ENCODE data around the gene GORASP1.

The GORASP1 gene

GRCh38 chr3:39141171-39141995 is 34.0 kb upstream of the GORASP1 start:
- no peak for DNase-seq

GRCh38 chr3:39140341-39140971 is 33.0 kb upstream of the GORASP1 start:
- no peak for DNase-seq

DNA sequence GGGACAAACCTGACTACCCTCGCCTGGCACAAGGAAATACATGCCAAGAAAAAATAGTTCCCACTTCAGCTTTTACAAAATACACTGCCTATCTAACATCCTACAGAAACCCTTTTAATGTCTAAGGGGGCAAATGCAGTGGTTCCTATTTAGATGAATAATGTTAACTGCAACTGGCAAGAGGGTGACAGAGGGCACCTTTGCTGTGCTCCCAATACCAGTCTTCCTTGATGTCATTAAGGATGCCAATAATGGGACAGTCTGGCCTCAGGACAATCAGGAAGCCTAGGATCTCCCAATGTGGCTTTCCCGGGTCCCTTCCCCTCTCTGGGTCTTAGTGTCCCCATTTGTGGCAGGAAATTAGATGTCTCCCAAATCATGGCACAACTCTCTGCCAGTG is 32.0 kb upstream of the GORASP1 start:
- no peak for DNase-seq

GRCh38 chr3:39138804-39139415 is 31.5 kb upstream of the GORASP1 start:
- no peak for DNase-seq

- DNase-seq: no peak
These were observed 30.8 kb upstream of the GORASP1 start for GRCh38 chr3:39137991-39138803.

DNA sequence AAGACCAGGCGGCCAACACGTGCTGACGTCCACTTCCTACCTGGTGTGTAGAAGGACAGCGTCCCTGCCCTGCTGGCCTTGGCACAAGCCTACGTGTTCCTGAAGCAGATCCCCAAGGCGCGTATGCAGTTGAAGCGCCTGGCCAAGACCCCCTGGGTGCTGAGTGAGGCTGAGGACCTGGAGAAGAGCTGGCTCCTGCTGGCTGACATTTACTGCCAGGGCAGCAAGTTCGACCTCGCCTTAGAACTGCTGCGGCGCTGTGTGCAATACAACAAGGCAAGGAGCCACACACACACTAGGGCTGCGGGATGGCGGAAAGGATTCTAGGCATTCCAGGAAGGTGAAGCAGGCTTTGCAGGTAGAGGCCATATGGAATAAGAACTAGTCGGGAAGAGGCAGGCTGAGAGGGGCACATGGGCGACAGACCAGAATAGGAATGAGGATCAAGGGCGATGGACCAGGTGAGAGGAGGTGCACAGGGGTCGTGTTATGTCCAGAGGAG is 30.1 kb upstream of the GORASP1 start:
- DNase-seq: no peak

GRCh38 chr3:39136533-39137434 is 29.4 kb upstream of the GORASP1 start:
- DNase-seq: no peak

DNA sequence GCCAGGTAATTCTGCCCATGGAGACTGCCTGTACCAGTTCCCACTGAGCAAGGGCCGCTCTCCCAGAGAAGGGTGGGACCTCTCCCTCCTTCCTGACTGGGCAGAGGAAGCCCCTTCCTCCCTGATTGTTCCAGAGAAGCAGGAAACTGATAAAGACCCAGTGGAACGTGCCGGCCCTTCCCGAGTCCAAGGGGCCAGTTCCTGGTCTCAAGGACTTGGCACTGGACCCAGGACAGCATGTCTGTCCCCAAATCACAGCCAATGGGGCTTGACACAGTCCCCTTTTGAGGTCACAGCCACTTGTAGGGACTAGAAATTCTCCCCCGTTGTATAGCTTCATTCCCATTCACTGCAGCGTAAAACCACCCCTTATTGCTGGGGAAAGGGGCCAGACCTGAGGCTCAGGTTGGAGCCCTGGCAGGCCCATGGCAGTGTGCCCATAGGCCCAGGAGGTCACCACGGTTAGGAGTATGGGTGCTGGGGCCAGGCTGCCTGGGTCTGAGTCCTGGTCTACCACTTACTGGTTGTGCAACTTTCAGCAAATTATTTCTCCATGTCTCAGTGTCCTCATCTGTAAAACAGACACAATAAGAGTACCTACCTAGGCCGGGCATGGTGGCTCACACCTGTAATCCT is 27.9 kb upstream of the GORASP1 start:
- no peak for DNase-seq

GRCh38 chr3:39134305-39134704 is 26.9 kb upstream of the GORASP1 start:
- no peak for DNase-seq

DNA sequence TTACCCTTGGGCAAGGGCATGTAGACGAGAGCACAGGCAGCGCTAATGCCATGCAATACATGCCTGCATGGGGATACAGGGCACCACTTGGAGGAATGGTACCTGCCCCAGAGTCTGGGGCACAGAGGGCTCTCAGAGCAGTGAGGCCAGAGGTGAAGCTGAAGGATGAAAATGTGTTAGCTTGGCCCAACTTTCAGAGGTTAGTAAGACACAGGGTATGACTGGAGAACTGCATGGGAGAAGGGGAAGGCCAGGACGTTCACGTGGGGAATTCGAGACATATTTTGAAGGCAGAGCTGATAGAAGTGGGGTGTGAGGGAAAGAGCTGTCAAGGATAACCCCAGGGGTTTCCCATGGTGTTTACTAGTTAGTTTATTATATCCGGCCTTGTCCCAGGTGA is 26.4 kb upstream of the GORASP1 start:
- DNase-seq: no peak

DNA sequence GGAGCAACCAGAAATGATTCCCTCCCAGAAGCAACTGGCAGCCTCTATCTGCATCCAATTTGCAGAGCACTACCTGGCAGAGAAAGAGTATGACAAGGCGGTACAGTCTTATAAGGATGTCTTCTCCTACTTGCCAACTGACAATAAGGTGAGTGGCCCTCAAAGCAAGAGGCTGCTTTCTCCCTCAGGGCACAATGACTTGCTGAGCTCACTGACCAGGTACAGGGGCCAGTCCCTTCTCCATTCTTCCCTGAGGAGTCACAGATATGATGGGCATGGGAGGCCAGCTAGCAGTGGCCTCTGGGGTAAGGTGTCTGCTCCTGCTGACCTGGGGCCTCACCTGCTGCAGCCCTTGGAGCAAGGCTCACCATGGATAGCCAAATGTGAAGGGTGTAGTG is 25.7 kb upstream of the GORASP1 start:
- no peak for DNase-seq

- DNase-seq: no peak
These were observed 25.0 kb upstream of the GORASP1 start for GRCh38 chr3:39132096-39133092.

- DNase-seq: no peak
These were observed 23.4 kb upstream of the GORASP1 start for GRCh38 chr3:39130693-39131265.

DNA sequence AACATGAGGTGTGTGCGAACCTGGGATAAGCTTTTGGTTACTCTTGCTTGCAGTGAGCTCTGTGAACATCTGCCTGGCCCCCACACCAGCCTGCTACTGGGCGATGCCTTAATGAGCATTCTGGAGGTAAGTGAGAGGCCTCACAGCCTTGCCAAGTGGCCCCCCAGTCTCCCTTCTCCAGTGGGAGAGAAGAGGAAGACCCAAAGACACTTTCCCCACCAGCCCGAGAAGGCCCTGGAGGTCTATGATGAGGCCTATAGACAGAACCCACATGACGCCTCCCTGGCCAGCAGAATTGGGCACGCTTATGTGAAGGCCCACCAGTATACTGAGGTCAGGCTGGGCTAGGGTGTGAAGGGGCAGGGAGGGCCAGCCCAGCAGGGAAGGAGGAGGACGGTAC is 22.6 kb upstream of the GORASP1 start:
- no peak for DNase-seq

DNA sequence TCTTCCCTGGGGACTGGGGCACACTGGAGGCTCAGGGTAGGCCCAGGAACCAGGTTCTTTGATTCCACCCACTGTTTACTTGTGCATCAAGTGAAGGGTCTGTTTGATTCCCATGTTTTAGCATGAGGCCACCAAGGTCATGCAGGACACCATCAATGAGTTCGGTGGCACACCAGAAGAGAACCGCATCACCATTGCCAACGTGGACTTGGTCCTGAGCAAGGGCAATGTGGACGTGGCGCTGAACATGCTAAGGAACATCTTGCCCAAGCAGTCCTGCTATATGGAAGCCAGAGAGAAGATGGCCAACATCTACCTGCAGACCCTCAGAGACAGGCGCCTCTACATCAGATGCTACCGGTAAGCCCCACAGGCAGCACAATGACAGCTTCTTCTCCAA is 21.5 kb upstream of the GORASP1 start:
- no peak for DNase-seq

GRCh38 chr3:39127908-39128304 is 20.5 kb upstream of the GORASP1 start:
- no peak for DNase-seq

DNA sequence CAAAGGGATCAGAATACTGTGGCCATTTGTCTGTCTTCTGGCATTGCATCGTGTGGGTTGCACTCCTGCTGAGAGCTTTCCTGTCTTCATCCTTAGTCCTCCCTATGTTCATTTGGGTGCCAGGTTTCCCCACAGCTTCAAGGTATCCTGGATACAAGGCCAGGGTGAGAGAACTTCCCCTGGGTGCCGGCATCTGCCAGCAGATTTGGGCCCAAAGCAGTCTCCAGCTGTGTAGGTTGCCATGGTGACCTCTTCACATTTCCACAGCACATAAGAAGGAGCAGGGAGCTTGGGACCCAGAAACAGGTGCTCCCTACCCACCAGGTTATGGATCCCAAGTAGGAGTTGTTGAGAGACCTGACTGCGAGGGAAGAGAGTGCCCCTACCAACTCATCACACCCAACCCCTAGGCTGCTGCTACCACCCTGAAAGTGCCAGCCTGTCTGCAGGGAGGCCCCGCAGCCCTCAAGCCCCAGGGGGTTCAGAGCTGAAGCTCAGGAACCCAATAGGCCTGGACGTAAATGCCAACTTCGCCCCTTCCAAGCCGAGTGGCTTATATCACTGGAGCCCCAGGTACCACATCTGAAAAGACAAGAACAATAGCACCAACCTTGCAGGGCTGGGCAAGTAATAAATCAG is 20.0 kb upstream of the GORASP1 start:
- no peak for DNase-seq

- no peak for DNase-seq
These were observed 19.2 kb upstream of the GORASP1 start for GRCh38 chr3:39126532-39127071.

All from right kidney (tissue), 1 donor.